ENCODE measurements around the gene LIPA.
A peak's percentile ranks its signal among the peaks of the same experiment; 100 is the strongest.

The LIPA gene

DNA sequence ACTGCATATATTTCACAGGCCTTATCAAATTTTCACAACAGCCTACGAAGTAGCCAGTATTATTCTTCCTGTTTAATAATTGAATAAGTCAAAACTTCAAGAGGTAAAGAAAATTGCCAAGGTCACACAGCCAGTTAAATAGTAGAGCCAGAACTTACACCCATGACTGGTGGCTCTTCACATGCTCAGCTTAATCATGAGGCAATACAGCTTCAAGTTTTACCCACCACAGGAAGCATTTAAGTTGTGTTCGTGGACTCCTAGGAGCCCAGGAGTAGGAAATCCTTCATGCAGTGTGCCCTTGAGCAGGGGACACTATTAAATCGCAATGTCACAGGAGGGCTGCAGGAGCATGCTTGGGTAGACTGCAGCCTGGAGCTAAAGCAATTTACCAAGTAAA is 11.1 kb downstream of the LIPA start:
- no peak for DNase-seq (ENCODE audit: low spot score)

DNA sequence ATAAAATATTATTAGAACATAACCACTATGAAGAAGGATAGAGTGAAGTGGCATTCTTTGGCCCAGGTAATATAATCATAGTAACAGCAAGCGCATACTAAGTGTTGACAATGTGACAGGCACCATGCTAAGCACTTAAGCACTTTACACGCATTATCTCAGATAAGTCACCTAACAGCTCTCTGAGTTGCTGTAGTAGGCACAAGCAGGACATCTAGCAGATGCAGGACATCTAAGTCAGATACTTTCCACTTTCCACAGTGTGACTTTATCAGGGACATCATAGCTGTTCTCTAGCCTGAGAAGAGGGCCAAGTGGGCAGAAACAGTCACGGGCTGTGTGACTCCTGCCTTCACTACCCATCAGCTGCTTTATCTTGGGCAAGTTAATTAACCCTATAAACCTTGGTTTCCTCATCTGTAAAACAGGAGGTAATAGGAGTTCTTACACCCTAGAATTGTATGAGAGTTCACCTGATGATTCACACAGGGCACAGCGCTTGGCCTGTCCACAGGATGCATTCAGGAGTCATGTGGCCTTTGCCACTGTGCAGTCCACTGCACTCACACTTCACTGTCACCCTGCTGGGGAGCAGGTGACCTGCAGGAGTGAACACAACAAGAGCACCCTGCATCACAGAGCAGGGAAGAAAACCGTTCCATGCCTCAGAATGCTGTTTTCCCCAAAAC is 12.5 kb downstream of the LIPA start:
- no peak for DNase-seq (ENCODE audit: low spot score)

DNA sequence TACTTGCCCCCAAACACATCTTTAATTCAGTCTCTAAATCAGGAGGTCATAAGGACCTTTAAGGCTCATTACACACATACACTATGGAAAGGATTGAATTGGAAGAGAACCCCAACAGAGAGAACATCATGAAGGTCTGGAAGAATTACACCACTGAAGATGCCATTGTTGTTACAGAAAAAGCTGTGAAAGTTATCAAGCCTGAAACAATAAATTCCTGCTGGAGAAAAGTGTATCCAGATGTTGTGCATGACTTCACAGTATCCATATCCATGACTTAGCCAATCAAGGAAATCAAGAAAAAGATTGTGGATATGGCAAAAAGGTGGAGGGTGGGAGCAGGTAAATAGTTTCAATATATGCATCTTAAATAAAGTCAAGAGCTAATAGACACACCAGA is 13.7 kb downstream of the LIPA start:
- no peak for DNase-seq (ENCODE audit: low spot score)

DNA sequence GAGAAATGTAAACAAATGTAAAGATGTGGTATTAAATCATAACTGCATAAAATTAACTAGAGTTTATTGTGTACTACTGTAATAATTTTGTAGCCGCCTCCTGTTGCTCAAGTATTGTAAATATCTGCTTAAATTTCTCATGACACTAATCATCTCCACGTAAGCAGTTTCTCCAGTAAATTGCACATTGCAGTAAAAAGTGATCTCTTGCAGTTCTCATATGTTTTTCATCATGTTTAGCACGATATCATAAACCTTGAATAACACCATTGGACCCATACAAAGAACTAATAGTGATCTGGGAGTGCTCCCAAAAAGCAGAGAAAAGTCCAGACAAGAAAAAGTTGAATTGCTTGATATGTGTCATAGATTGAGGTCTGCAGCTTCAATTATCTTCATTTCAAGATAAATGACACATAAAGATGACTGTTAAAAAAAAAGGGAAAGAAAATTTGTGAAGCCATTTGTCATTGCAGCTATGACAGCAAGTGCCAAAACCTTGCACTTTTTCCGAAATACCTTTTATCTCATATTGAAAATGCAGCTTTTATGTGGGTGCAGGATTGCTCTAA is 15.3 kb downstream of the LIPA start:
- DNase-seq (ENCODE audit: low spot score): no peak

DNA sequence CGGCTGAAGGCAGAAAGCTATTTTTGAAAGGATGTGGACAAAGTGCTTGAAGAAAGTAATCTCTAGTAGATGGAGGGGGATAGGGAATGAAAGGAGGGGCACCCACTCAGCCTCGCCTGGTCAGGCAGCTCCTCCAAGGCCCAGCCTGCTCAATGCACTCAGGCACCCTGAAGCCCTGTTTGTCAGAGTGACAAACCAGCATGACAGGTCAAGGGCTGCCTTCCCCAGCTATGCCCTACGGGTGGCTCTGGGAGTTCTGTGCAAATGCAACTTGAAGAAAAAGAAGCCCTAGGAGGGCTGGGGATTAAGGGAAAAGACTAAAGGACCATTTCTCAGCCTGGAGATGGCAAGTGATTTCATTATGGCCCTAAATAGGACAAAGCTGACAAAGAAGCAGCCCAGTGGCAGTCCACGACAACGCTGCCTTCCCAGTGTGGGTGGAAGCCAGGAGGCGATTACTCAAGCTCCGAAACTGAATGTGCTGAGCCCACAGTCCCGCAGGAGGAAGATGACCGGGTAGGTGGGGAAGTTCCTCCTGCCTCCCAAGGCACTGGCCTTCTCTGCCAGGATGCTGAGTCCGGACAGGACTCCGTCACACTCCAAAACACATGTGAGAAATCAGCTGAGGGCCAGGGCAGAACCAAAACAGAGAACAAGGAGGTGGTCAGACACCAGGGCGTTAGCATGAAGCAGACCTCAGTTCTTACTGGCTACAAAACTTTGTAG is 16.3 kb downstream of the LIPA start:
- peak; percentile 83 for DNase-seq (ENCODE audit: low spot score)

DNA sequence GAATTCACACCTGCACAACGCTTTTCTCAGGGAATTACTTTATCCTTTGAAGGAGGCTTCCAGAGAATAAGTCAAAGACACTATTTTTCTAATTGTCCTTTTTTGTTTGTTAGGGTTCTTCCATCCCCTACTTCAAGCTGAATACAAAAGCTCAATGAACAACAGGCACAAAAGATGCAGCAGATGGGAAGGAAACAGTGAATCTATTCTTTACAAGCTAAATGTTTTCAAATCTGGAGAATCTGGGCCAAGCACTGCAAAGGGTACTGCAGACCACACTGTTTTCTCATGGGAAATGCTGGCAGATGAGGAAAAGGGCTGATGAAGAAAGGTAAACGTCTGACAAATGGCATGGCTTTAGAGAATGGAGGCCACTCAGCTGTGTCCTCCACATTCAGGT is 18.5 kb downstream of the LIPA start:
- DNase-seq (ENCODE audit: low spot score): peak; percentile 72

DNA sequence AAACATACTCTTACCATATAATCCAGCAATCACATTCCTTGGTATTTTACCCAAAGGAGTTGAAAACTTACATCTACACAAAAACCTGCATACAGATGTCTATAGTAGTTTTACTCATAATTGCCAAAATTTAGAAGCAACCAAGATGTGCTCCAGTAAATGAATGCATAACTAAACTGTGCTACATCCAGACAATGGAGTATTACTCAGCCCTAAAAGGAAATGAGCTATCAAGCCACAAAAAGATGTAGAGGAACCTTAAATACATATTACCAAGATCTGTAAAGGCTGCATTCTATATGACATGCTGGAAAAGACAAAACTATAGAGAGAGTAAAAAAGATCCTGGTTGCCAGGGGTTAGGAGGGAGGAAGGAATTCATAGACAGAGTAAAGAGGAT is 22.6 kb downstream of the LIPA start:
- no peak for DNase-seq (ENCODE audit: low spot score)

DNA sequence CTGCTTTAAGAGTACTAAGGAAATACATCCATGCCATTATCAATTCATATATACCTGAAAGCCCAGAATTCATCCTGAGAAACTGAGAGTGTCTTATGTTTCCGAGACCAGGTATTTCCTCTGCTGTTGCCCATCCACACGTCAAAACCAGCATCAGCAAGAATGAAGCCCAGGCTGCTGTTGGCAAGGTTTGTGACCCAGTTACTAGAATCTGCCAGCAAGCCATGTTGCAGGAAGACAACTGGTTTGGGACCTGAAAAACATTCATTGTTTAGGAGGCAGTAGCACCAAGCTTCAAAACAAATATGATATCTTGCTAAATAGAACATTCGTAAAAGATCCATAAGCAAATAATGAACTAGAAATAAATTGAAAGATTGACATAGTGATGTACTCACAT is 23.4 kb downstream of the LIPA start:
- no peak for DNase-seq (ENCODE audit: low spot score)

DNA sequence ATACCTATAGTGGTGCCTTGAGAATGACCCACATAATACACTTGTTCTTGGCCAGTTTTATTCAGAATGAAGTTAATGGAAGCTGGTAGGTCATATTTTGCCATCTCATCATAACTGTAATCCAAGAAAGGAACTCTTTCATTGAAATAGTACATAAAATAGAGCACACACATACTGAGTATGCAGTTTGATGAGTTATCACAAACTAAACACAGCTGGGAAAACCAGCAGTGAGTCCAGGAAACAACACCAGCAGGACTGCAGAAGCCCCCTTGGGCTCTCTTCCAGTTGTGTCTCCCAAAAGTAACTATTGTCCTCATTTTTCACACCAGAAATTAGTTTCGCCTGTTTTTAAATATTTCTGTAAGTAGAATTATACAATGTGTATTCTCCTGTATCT is 24.7 kb downstream of the LIPA start:
- no peak for DNase-seq (ENCODE audit: low spot score)

DNA sequence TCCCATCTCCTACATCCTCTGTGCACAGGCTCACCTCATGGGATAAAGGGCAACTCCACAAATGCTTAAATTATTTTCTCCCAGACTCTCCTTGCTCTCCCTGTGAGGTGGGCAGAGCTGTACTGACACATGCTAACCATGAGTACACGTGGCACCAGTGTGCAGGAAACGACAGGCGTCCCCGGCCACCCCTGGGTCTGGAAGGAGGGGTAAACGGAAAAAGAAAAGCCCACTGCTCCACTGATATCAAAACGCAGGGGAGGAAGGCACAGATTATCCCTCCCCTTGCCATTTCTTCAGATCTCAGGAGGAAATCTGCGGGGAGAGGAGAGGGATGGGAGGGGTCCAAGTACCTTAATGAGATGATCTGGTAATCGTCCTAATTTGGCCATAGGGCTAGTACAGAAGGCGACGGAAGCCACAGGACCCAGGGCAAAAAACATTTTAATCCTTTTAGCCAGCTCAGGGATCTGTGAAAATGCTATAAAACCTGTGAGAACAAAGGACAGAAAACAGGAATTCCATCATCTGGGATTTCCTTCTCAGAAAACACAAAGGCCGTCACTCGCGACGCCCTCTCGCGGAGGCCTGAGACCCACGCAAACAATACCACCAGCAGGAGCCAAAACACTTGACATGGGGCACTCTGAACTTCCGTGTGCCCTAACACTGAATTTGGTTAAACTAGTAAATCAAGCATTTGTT is 26.7 kb downstream of the LIPA start:
- DNase-seq (ENCODE audit: low spot score): peak; percentile 83

DNA sequence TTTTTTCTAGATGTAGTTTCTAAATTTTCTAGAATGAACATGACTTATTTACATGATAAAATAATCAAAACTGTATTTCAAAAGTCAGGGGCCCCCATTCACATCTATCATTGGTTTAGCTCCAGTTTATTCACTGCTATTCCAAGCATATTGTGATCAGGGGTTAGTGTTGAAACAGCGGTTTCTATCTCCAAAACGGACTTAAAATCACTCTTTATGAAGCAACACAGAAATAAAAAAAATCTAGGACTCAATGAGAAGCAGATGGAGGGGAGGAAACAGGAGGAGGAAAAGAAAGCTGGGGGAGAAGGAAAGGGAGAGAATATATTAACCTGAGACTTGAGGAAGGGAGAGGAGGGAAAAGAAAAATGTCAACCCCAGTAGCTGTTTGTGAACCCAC is 29.7 kb downstream of the LIPA start:
- DNase-seq (ENCODE audit: low spot score): no peak

DNA sequence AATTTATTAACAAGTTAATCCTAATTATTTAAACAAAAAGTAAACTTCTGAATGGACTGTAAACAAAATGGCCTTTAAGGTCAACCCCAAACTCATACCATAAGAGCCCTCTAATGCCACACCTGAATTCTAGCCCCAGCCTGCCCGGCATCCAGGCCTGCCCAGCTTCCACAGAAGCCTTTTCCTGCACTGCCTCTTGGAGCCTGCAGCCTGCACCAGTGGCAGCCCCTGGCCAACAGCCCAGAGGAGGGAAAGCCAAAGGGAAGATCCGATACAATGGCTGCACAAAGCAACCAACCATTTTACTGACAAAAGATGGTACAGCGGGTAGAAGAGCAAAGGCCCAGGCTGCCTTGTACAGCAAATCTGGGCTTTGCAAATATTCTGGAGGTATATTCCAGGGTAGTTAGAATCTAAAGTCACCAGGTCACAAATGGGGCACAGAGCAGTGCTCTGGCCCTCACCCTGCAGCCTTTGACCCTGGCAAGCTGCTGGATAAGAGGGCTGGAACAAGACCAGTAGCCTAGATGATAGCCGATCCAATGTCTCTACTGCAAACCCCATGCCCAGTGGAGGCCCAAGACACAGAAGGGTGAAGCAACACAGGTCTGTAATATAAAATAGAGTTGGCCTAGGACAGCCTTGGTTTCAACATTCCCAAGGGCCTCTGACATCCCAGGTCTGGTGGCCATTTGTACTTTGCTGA is 31.9 kb downstream of the LIPA start:
- DNase-seq (ENCODE audit: low spot score): peak; percentile 74

DNA sequence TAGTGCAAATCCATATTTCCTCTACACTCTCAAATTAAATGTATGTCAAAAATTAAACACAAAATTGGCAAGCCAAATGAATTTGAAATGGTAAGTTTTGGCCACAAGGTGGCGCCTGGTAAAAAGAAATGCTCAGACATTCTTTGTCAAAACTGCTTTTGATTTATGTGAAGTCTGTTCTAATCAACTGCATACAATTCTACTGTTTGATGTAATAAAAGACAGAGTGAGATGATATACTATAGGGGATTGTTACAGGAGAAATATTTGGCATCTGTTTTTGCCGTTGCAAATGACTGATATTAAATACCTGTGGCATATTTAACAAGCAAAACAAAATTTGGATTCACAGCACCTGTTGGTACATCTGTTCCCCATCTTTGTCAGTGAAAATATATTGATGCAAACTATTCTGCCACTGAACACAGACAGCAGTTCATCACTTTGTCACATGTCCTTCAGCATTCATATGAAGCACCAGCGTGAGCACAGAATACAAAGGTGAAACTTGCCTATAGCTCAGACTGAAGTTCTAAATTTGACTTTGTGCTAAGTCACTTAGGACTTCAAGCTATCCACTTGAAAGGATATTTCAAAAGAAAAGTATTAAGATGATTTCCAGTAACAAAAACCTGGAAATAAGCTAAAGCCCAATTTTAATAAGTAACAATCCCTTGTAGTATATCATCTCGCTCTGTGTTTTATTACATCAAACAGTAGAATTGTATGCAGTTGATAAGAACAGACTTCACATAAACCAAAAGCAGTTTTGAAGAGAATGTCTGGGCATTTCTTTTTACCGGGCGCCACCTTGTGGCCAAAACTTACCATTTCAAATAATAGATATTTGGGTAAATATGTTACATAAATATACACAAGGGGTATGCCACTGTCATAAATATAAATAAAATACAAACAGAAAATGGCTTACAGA is 34.3 kb downstream of the LIPA start:
- peak; percentile 59 for DNase-seq (ENCODE audit: low spot score)

DNA sequence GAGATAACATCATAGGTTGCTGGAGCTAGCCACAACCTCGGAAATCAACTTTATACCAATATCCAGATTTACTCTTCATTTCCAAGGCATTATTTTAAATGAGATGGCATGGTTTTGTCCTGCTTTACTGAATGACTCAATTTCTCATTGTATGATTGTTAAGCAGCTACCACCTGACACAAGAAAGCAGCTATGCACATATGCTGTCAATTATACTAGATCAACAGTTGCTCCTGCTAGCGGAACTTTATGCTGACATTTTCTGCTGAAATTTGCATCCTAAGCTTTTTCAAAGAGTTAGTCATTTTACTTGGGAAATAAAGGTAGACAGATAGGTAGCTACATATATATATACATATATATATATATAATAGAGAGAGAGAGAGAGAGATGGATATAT is 35.5 kb downstream of the LIPA start:
- DNase-seq (ENCODE audit: low spot score): no peak

DNA sequence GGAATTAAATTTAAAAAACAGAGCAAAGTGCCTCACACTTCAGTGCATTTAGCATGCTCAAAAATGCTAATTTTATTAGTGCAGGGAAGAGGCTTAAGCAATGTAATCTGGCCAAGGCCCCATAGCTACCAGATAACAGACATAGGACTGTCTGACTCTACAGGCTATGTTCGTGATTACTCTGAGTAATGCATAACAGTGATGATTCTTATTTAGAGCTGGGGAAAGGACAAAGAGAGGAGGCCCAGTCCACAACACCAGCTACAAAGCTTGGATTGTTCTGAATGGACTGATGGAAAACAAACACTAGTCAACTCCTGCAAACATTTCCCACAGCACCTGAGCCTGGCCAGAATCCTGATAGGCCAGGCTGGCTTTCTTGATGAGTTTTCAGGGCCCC is 36.1 kb downstream of the LIPA start:
- peak; percentile 75 for DNase-seq (ENCODE audit: low spot score)

DNA sequence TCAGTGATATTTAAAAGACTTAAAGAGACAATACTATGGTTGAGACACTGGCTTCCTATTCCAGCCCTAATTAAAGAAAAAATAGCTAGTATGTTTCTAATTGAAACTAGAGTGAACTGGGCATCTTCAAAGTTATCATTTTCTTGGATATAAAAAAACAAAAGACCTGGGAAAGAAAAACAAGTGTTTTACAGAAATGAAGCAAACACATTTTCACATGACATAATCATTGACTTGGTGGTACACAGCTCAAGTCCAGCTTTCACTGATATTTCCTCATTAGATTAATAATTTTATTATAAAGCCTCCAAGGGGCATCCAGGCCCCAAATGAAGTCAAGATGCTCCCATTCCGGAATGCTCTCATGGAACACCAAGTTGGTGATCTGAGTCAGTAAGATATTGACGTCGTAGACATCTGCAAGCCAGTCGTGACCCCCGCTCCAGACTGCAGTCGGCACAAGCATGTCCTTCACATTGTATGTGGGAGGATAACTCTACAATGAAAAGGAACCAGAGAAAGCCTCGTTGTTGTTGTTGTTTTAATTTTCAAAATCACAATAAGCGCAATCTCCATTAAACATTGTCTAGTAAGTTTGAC is 36.9 kb downstream of the LIPA start:
- DNase-seq (ENCODE audit: low spot score): no peak

DNA sequence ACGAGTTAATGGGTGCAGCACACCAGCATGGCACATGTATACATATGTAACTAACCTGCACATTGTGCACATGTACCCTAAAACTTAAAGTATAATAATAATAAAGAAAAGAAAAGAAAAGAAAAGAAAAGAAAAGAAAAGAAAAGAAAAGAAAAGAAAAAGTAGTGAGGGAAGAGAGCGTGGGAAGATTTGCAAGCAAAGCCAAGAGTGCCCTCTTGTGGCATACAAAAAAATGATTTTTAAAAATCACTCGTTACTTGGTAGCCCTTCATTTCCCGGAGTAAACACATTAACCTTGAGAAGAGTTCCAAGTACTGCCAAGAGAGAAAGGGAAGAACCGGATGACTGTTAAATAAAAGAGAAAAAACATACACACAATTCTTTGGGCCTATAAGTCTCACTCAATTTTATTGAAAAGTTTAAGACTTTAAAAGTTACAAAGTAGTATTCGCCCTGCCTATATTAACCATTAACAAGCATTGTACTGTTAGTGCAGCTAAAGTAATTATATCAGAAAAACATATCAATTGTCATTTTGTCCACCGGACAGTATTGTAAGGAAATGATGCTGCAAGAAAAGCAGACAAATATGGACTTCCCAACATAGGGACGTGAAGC is 38.3 kb downstream of the LIPA start:
- no peak for DNase-seq (ENCODE audit: low spot score)

DNA sequence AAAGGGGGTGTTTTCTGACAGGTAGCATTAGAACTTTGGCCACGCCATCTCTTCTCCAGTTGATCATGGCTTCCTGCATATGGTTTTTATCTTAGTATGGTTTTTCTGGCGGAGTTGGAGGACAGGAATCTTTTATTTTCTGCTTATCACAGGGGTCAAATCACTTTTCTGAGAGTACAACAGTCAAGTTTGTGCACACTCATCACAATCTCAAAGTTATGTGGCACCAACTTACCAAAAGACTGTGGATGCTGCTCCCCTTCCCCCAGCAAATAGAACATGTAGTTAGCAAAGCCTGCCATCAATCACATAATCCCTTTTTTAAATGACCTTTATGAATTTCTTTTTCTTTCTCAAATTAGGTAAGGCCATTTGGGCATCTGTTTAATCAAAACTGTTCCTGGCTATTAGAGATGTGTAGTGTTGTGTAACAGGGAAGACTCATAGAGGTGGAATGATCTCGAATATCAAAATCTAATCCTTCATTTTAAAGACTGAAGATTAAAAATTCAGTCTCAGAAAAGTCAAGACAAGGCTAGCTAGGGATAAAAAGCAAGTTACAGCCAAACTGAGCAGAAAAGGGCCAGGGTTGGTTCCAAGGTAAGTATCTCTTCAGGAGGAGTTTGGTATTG is 40.7 kb downstream of the LIPA start:
- DNase-seq (ENCODE audit: low spot score): no peak

DNA sequence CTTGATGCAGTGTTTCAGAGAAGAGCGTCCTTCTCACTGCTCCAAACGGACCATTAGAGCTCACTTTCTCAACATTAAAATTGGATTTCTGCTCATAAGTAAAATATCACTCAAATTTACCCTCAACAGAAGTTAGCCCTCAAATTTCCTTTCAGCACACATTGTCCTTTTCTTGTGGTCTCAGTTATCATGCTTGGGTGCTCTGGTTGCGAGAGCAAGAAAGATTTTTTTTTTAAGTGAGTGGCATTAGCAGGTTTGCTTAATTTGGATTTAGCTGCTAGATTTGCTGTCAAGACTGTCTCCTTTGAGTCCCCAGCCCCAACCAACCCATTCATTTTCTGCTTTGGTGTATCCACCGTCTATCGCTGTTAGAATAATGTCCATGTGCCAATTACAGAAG is 41.9 kb downstream of the LIPA start:
- no peak for DNase-seq (ENCODE audit: low spot score)
